ENCODE measurements around the gene PAFAH1B2.

PAFAH1B2 gene

GRCh38 chr11:117191680-117192400, 47.8 kb downstream of the PAFAH1B2 start:
- no peak for DNase-seq

GRCh38 chr11:117192401-117192875, 48.4 kb downstream of the PAFAH1B2 start:
- DNase-seq: no peak

GRCh38 chr11:117193130-117194020, 49.3 kb downstream of the PAFAH1B2 start:
- no peak for DNase-seq

- DNase-seq: no peak
These were observed 50.2 kb downstream of the PAFAH1B2 start for GRCh38 chr11:117194267-117194666.

- DNase-seq: no peak
These were observed 51.2 kb downstream of the PAFAH1B2 start for GRCh38 chr11:117195258-117195657.

GRCh38 chr11:117195761-117196160, 51.7 kb downstream of the PAFAH1B2 start:
- no peak for DNase-seq

- no peak for DNase-seq
These were observed 52.9 kb downstream of the PAFAH1B2 start for GRCh38 chr11:117197006-117197405.

- no peak for DNase-seq
These were observed 53.7 kb downstream of the PAFAH1B2 start for GRCh38 chr11:117197516-117198456.

GRCh38 chr11:117198613-117199012, 54.5 kb downstream of the PAFAH1B2 start:
- DNase-seq: no peak

GRCh38 chr11:117199053-117199915, 55.2 kb downstream of the PAFAH1B2 start, which contains the start of gene TAGLN:
Gene TAGLN, plus strand, starts transcription at chr11:117199370. Its CDS starts 3,644 bp downstream, at chr11:117203014.
- no peak for DNase-seq

GRCh38 chr11:117199916-117200812, 56.1 kb downstream of the PAFAH1B2 start:
- DNase-seq: no peak

- no peak for DNase-seq
These were observed 56.9 kb downstream of the PAFAH1B2 start for GRCh38 chr11:117200813-117201657.

- DNase-seq: no peak
These were observed 57.7 kb downstream of the PAFAH1B2 start for GRCh38 chr11:117201658-117202305.

- DNase-seq: no peak
These were observed 58.4 kb downstream of the PAFAH1B2 start for GRCh38 chr11:117202386-117203068.

- no peak for DNase-seq
These were observed 59.0 kb downstream of the PAFAH1B2 start for GRCh38 chr11:117203069-117203407.

- no peak for DNase-seq
These were observed 60.4 kb downstream of the PAFAH1B2 start for GRCh38 chr11:117204283-117205080.

GRCh38 chr11:117205211-117205818, 61.2 kb downstream of the PAFAH1B2 start:
- no peak for DNase-seq

All from NCI-H2029 (cell line).